IMR-90 (cell line): Measurements from ENCODE around the gene SEZ6L2. TPM values are rescaled to one million over a fixed set of nuclear protein-coding genes. Genes with fewer than 3 reads are reported as not detected.

Experiments
- ATAC-seq: fragments of 200-7000 bp; cut with Tn5 transposase; 2 replicates; pipeline ENCODE4 v1.9.1; 2020; ENCODE audit warnings: low read depth, mild to moderate bottlenecking, moderate library complexity
- BruUV-seq: library from RNA; stranded (reverse); fragments of 400-500 nt; replicated peaks from 2 replicates; lab custom pipeline; 2021; lab: Mats Ljungman, UMichigan
- CTCF ChIA-PET: fragments of 300-600 bp; formaldehyde crosslinking; extraction: SDS; loops from one replicate; lab custom pipeline; 2021; ENCODE audit warnings: antibody characterized with exemption; lab: Yijun Ruan, JAX
- POLR2A ChIA-PET: fragments of 300-600 bp; sonication (Branson Sonifier 250); formaldehyde crosslinking; loops from one replicate; lab custom pipeline; 2022; ENCODE audit warnings: antibody characterized with exemption; ENCODE audit not compliant: unreplicated experiment; lab: Charles Lee
- DNase-seq: peaks from one replicate; pipeline ENCODE4 v3.0.0; 2013
- H2AFZ ChIP-seq: replicated peaks from 2 replicates; pipeline ENCODE3; 2013; ENCODE audit warnings: low read length, mild to moderate bottlenecking; ENCODE audit not compliant: poor library complexity
- H2AK5ac ChIP-seq: 2 replicates; pipeline ENCODE4 v1.6.1; 2013; ENCODE audit warnings: low read depth, low read length, inconsistent platforms
- H2AK9ac ChIP-seq: replicated peaks from 2 replicates; pipeline ENCODE3; 2013; ENCODE audit warnings: mild to moderate bottlenecking, low read depth, low read length, moderate library complexity; ENCODE audit not compliant: poor library complexity
- H2BK120ac ChIP-seq: 2 replicates; pipeline ENCODE4 v1.6.1; 2013; ENCODE audit warnings: low read depth, low read length, inconsistent platforms
- H2BK15ac ChIP-seq: 3 replicates; pipeline ENCODE4 v1.6.1; 2013; ENCODE audit warnings: low read depth, low read length, inconsistent platforms
- H2BK20ac ChIP-seq: 2 replicates; pipeline ENCODE4 v1.6.1; 2013; ENCODE audit warnings: low read depth, mild to moderate bottlenecking, inconsistent platforms, low read length, moderate library complexity
- H2BK5ac ChIP-seq: 2 replicates; pipeline ENCODE4 v1.6.1; 2013; ENCODE audit warnings: mild to moderate bottlenecking, low read depth, low read length, inconsistent platforms; ENCODE audit not compliant: poor library complexity, severe bottlenecking
- H3K14ac ChIP-seq: replicated peaks from 2 replicates; pipeline ENCODE4 v1.6.1; 2013; ENCODE audit warnings: low read depth, low read length, inconsistent platforms
- H3K18ac ChIP-seq: 2 replicates; pipeline ENCODE4 v1.6.1; 2013; ENCODE audit warnings: low read depth, low read length, control low read depth
- H3K23ac ChIP-seq: 2 replicates; pipeline ENCODE4 v1.6.1; 2013; ENCODE audit warnings: low read depth, low read length, inconsistent platforms
- H3K27ac ChIP-seq: 2 replicates; pipeline ENCODE4 v1.5.1; 2013; ENCODE audit warnings: mild to moderate bottlenecking, control low read depth, low read length; ENCODE audit not compliant: insufficient read depth
- H3K27me3 ChIP-seq: 2 replicates; pipeline ENCODE4 v1.6.1; 2013; ENCODE audit warnings: low read length; ENCODE audit not compliant: control insufficient read depth, insufficient read depth
- H3K36me3 ChIP-seq: 2 replicates; pipeline ENCODE4 v1.6.1; 2013; ENCODE audit warnings: low read length, mixed read lengths; ENCODE audit not compliant: control insufficient read depth, insufficient read depth
- H3K4ac ChIP-seq: 2 replicates; pipeline ENCODE4 v1.6.1; 2013; ENCODE audit warnings: low read depth, low read length, inconsistent platforms
- H3K4me1 ChIP-seq: 2 replicates; pipeline ENCODE4 v1.6.1; 2013; ENCODE audit warnings: low read length, mixed read lengths; ENCODE audit not compliant: control insufficient read depth, insufficient read depth
- H3K4me2 ChIP-seq: 2 replicates; pipeline ENCODE4 v1.6.1; 2013; ENCODE audit warnings: low read depth, mild to moderate bottlenecking, control low read depth, low read length, moderate library complexity
- H3K4me3 ChIP-seq: 2 replicates; pipeline ENCODE4 v1.5.1; 2013; ENCODE audit warnings: low read depth, mild to moderate bottlenecking, control low read depth, low read length, moderate library complexity; ENCODE audit not compliant: insufficient read depth
- H3K56ac ChIP-seq: 2 replicates; pipeline ENCODE4 v1.6.1; 2013; ENCODE audit warnings: low read length, inconsistent platforms; ENCODE audit not compliant: insufficient read depth; ENCODE audit errors: extremely low read depth
- H3K79me1 ChIP-seq, 2 experiments: 2 replicates each; pipeline ENCODE4 v1.6.1; 2013; ENCODE audit warnings: low read length in 2 of 2, inconsistent platforms in 1 of 2, low read depth in 1 of 2
- H3K9ac ChIP-seq: 2 replicates; pipeline ENCODE4 v1.6.1; 2013; ENCODE audit warnings: low read depth, low read length, control low read depth
- H3K9me1 ChIP-seq: 2 replicates; pipeline ENCODE4 v1.6.1; 2013; ENCODE audit warnings: low read length, inconsistent platforms; ENCODE audit not compliant: insufficient read depth
- H3K9me3 ChIP-seq: 2 replicates; pipeline ENCODE4 v1.6.1; 2013; ENCODE audit warnings: low read length; ENCODE audit not compliant: control insufficient read depth, insufficient read depth
- H4K20me1 ChIP-seq: 2 replicates; pipeline ENCODE4 v1.6.1; 2013; ENCODE audit warnings: low read length, inconsistent platforms; ENCODE audit not compliant: insufficient read depth
- H4K5ac ChIP-seq: 2 replicates; pipeline ENCODE4 v1.6.1; 2013; ENCODE audit warnings: mild to moderate bottlenecking, low read depth, low read length, control low read depth
- H4K8ac ChIP-seq, 2 experiments: 2 replicates each; pipeline ENCODE4 v1.6.1; 2013; ENCODE audit warnings: low read depth in 2 of 2, low read length in 2 of 2, control low read depth in 1 of 2, inconsistent platforms in 1 of 2
- H4K91ac ChIP-seq: 2 replicates; pipeline ENCODE4 v1.6.1; 2013; ENCODE audit warnings: low read depth, low read length, inconsistent platforms; ENCODE audit not compliant: insufficient read depth
- CEBPB ChIP-seq: IDR thresholded peaks from 2 replicates; pipeline ENCODE4 v1.6.1; 2012; ENCODE audit warnings: low read depth, low read length, improper control_type of control experiment
- CHD1 ChIP-seq: IDR thresholded peaks from 2 replicates; pipeline ENCODE4 v1.6.1; 2012; ENCODE audit warnings: low read depth, low read length, improper control_type of control experiment
- ELK1 ChIP-seq: fragments of 150-350 bp; IDR thresholded peaks from 2 replicates; pipeline ENCODE4 v1.6.1; 2016; ENCODE audit warnings: low read depth, mild to moderate bottlenecking, low read length, moderate library complexity, borderline replicate concordance
- FOS ChIP-seq: fragments of 150-350 bp; IDR thresholded peaks from 2 replicates; pipeline ENCODE4 v1.6.1; 2016; ENCODE audit warnings: low read depth, low read length
- NFE2L2 ChIP-seq: fragments of 150-350 bp; IDR thresholded peaks from 2 replicates; pipeline ENCODE4 v1.6.1; 2016; ENCODE audit warnings: low read depth, mild to moderate bottlenecking, low read length
- RAD21 ChIP-seq: IDR thresholded peaks from 2 replicates; pipeline ENCODE4 v1.6.1; 2012; ENCODE audit warnings: low read length, improper control_type of control experiment
- RCOR1 ChIP-seq: IDR thresholded peaks from 2 replicates; pipeline ENCODE4 v1.6.1; 2012; ENCODE audit warnings: mild to moderate bottlenecking, low read length, improper control_type of control experiment; ENCODE audit not compliant: insufficient replicate concordance
- RFX5 ChIP-seq: IDR thresholded peaks from 2 replicates; pipeline ENCODE4 v1.8.0; 2012; ENCODE audit warnings: low read depth, mild to moderate bottlenecking, low read length, moderate library complexity
- USF2 ChIP-seq: fragments of 150-350 bp; IDR thresholded peaks from 2 replicates; pipeline ENCODE4 v1.6.1; 2017; ENCODE audit warnings: mild to moderate bottlenecking, antibody characterized with exemption, low read length, low read depth
- WGBS, 2 experiments: methylation state at CpG; one replicate each; pipeline versions ENCODE4 v1.1.5 to v1.1.7; 2013; ENCODE audit warnings: missing lambda C conversion rate in 2 of 2; ENCODE audit not compliant: insufficient read length in 1 of 2; ENCODE audit errors: extremely low coverage in 2 of 2; 5-methylcytosine and 5-hydroxymethylcytosine counted together
- dilution Hi-C: fragments of 300-500 bp; cut with HindIII; formaldehyde crosslinking; loops from one replicate; pipeline ENCODE4 v1.14.3; 2018; ENCODE audit warnings: low sequenced_read_pairs; ENCODE audit not compliant: unreplicated experiment
- in situ Hi-C: fragments of 300-500 bp; cut with MboI; formaldehyde crosslinking; loops from 3 replicates; pipeline ENCODE4 v1.14.3; 2019; ENCODE audit warnings: low sequenced_read_pairs, inconsistent platforms, mixed read lengths
- intact Hi-C: fragments of 100-400 bp; cut with micrococcal nuclease; formaldehyde crosslinking; loops from 2 replicates; pipeline ENCODE4 v1.10.0; 2022
- polyA plus RNA-seq, 3 experiments: library from polyadenylated mRNA; depleted of rRNA; stranded (reverse); fragments of >200 nt; gene quantifications; 2 replicates each; pipeline ENCODE4 v1.2.3, GENCODE V29; 2012; ENCODE audit warnings: low replicate concordance in 1 of 3
- total RNA-seq: library from RNA; depleted of rRNA; stranded (reverse); fragments of >200 nt; gene quantifications from 2 replicates; pipeline ENCODE4 v1.2.3, GENCODE V29; 2012

Gene SEZ6L2
- total and polyA plus RNA-seq, 2 of the 4 experiments (the other 2 are of a cell fraction) = 0.72 to 10.5 TPM

- H3K56ac ChIP-seq = no peak overlapping the region
- peaks cover 10 to 33% of the 10 kb centered on the region in 2 experiments; a peak in 3 of 4 replicates for H3K79me1 ChIP-seq
- H4K8ac ChIP-seq = no peak overlapping the region
- H3K27ac ChIP-seq = no peak overlapping the region
- 100% methylated on average over 1 of the region's 11 CpGs; no CpG with 5 or more reads in 1 of the 2 experiments for WGBS, 2 experiments
- H3K36me3 ChIP-seq = peaks cover 14% of the 10 kb centered on the region
- H3K4me2 ChIP-seq = no peak overlapping the region
- no TSS peak for BruUV-seq
- dilution Hi-C loops = no loop called here
- H4K5ac ChIP-seq = no peak overlapping the region
- peak overlapping the region; percentile 42 for H2AK9ac ChIP-seq
- H3K27me3 ChIP-seq = no peaks in the 10 kb centered on the region
- H3K14ac ChIP-seq = no peak overlapping the region
- TF ChIP-seq RAD21 = no peak
- no peak for TF ChIP-seq CHD1
- no peak for TF ChIP-seq ELK1
- no peak for TF ChIP-seq RFX5
- TF ChIP-seq USF2 = no peak
- no peak for TF ChIP-seq FOS
- TF ChIP-seq RCOR1 = no peak
- TF ChIP-seq CEBPB = no peak
- TF ChIP-seq NFE2L2 = no peak
- peak overlapping the region; percentile 32 for H2AFZ ChIP-seq
- H2BK120ac ChIP-seq = no peak overlapping the region
- H3K18ac ChIP-seq = no peak overlapping the region
- H2AK5ac ChIP-seq = peak overlapping the region; percentile 9; the same call in 1 of the 2 replicates
- H3K4ac ChIP-seq = no peak overlapping the region
- no peak overlapping the region for H2BK5ac ChIP-seq
- H4K20me1 ChIP-seq = peaks cover 6% of the 10 kb centered on the region; the same call in 1 of the 2 replicates
- H3K4me3 ChIP-seq = no peak overlapping the region
- no peak overlapping the region for H3K9ac ChIP-seq
- H2BK20ac ChIP-seq = no peak overlapping the region
- no peak for ATAC-seq
- H2BK15ac ChIP-seq = no peak overlapping the region
- H3K9me3 ChIP-seq = no peaks in the 10 kb centered on the region
- DNase-seq = no peak
- in situ Hi-C loops = no loop called here
- POLR2A ChIA-PET = no interaction called here
- no peak overlapping the region for H3K23ac ChIP-seq
- CTCF ChIA-PET = no interaction called here
- peaks cover 24% of the 10 kb centered on the region for H3K9me1 ChIP-seq
- intact Hi-C loops = no loop called here
- no peaks in the 10 kb centered on the region; the same call in none of the 2 replicates for H3K4me1 ChIP-seq
- no peak overlapping the region for H4K91ac ChIP-seq
Measured at GRCh38 chr16:29912087-29912486, 12.7 kb upstream of the SEZ6L2 start.
